ENCODE results near the gene AVEN. TPM values are rescaled to one million over a fixed set of nuclear protein-coding genes. Genes with fewer than 3 reads are reported as not detected.

AVEN gene
- total RNA-seq, 6 experiments from 2014 or later: 8.2 to 10.2 (median 9.4) TPM

- H3K9me3 ChIP-seq: no peaks in the 10 kb centered on the region
- no peaks in the 10 kb centered on the region for H3K27me3 ChIP-seq
- H3K4me1 ChIP-seq: peaks cover 0 to 1% (median 0%) of the 10 kb centered on the region in 4 donors
- no peak for TF ChIP-seq CTCF (IDR thresholded peaks at IDR 0.05)
- TF ChIP-seq POLR2A (IDR thresholded peaks at IDR 0.05): no peak
- peaks cover 0 to 8% (median 0%) of the 10 kb centered on the region in 4 donors for H3K36me3 ChIP-seq
- no peak overlapping the region for H3K27ac ChIP-seq
- 79% methylated on average over 3 of the region's 3 CpGs for WGBS (ENCODE audit: insufficient coverage, low coverage, low lambda C conversion rate, missing lambda C conversion rate)
- no peak for DNase-seq
- no peak overlapping the region for H3K4me3 ChIP-seq
- intact Hi-C loops (cut with DNase I): no loop called here
- no peak for ATAC-seq
Observed at GRCh38 chr15:34078900-34079299, 39.9 kb upstream of the AVEN start.

GRCh38 chr15:34076785-34077184, 37.8 kb upstream of the AVEN start:
- no peak overlapping the region for H3K27ac ChIP-seq
- no peaks in the 10 kb centered on the region for H3K9me3 ChIP-seq
- H3K36me3 ChIP-seq: no peaks in the 10 kb centered on the region
- DNase-seq (no peak), ATAC-seq (no peak)
- H3K4me3 ChIP-seq: no peak overlapping the region
- H3K27me3 ChIP-seq: no peaks in the 10 kb centered on the region
- intact Hi-C loops (cut with DNase I): no loop called here
- no peaks in the 10 kb centered on the region for H3K4me1 ChIP-seq
- 100% methylated on average over 4 of the region's 4 CpGs for WGBS (ENCODE audit: insufficient coverage, low coverage, low lambda C conversion rate, missing lambda C conversion rate)
- no peak for TF ChIP-seq CTCF (IDR thresholded peaks at IDR 0.05)
- no peak for TF ChIP-seq POLR2A (IDR thresholded peaks at IDR 0.05)

- no peak for TF ChIP-seq POLR2A (IDR thresholded peaks at IDR 0.05)
- no peak for TF ChIP-seq CTCF (IDR thresholded peaks at IDR 0.05)
- Histone ChIP-seq H3K4me3 (no peak overlapping the region), H3K4me1 (no peaks in the 10 kb centered on the region), H3K36me3 (no peaks in the 10 kb centered on the region), H3K27me3 (no peaks in the 10 kb centered on the region), H3K27ac (no peak overlapping the region), H3K9me3 (no peaks in the 10 kb centered on the region)
- 74% methylated on average over 4 of the region's 6 CpGs for WGBS (ENCODE audit: insufficient coverage, low coverage, low lambda C conversion rate, missing lambda C conversion rate)
- intact Hi-C loops (cut with DNase I): no loop called here
- no peak for ATAC-seq
- DNase-seq: no peak
Observed at GRCh38 chr15:34070003-34070402, 31.0 kb upstream of the AVEN start.

DNA sequence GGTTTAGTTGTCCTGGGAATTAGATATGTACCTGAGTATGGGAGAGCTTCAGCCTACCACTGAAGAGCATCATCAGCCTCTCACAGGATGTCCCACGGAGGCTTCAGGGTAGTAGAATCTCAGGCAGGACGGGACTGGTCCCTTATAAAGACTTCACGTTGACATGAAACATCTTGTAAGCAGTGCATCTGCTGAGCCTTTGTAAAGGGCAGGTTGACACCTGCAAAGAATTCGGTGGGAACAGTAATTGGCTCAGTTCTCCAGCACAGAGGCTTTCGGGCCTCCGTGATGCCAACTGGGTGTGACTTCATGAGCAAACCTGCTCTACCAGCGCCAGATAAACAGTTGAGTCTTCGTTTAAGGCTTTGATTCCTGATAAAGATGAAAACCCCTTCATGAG, 26.9 kb upstream of the AVEN start:
- H3K4me3 ChIP-seq: no peak overlapping the region
- no peak for TF ChIP-seq POLR2A (IDR thresholded peaks at IDR 0.05)
- no peak for TF ChIP-seq CTCF (IDR thresholded peaks at IDR 0.05)
- ATAC-seq (no peak), DNase-seq (no peak)
- no peaks in the 10 kb centered on the region for H3K4me1 ChIP-seq
- no peaks in the 10 kb centered on the region for H3K27me3 ChIP-seq
- H3K27ac ChIP-seq: no peak overlapping the region
- H3K36me3 ChIP-seq: no peaks in the 10 kb centered on the region
- WGBS (ENCODE audit: insufficient coverage, low coverage, low lambda C conversion rate, missing lambda C conversion rate): 88% methylated on average over 7 of the region's 8 CpGs
- no peaks in the 10 kb centered on the region for H3K9me3 ChIP-seq
- intact Hi-C loops (cut with DNase I): no loop called here

GRCh38 chr15:34065261-34065660, 26.3 kb upstream of the AVEN start:
- H3K4me3 ChIP-seq: no peak overlapping the region
- no peak for DNase-seq
- no peak for TF ChIP-seq CTCF (IDR thresholded peaks at IDR 0.05)
- TF ChIP-seq POLR2A (IDR thresholded peaks at IDR 0.05): no peak
- no peaks in the 10 kb centered on the region for H3K36me3 ChIP-seq
- H3K27me3 ChIP-seq: no peaks in the 10 kb centered on the region
- no peaks in the 10 kb centered on the region for H3K9me3 ChIP-seq
- no peak overlapping the region for H3K27ac ChIP-seq
- intact Hi-C loops (cut with DNase I): no loop called here
- no peaks in the 10 kb centered on the region for H3K4me1 ChIP-seq
- no peak for ATAC-seq
- WGBS (ENCODE audit: insufficient coverage, low coverage, low lambda C conversion rate, missing lambda C conversion rate): 86% methylated on average over 3 of the region's 3 CpGs

Measured in right lobe of liver (tissue), 6 donors.